WTC11 (cell line): ENCODE data around the gene DNAAF5.

Source experiments
- ZNF317 ChIP-seq: sonication (generic); formaldehyde crosslinking; IDR thresholded peaks from 2 replicates; pipeline ENCODE4 v1.8.1; 2023; ENCODE audit warnings: low read depth, mild to moderate bottlenecking, moderate library complexity, missing genetic modification reagents, borderline replicate concordance
- TF ChIP-seq, protein P1 (sequence below): fragments of 200-600 bp; IDR thresholded peaks from 2 replicates; pipeline ENCODE4 v1.8.0; 2022; ENCODE audit warnings: antibody characterized with exemption

DNA sequence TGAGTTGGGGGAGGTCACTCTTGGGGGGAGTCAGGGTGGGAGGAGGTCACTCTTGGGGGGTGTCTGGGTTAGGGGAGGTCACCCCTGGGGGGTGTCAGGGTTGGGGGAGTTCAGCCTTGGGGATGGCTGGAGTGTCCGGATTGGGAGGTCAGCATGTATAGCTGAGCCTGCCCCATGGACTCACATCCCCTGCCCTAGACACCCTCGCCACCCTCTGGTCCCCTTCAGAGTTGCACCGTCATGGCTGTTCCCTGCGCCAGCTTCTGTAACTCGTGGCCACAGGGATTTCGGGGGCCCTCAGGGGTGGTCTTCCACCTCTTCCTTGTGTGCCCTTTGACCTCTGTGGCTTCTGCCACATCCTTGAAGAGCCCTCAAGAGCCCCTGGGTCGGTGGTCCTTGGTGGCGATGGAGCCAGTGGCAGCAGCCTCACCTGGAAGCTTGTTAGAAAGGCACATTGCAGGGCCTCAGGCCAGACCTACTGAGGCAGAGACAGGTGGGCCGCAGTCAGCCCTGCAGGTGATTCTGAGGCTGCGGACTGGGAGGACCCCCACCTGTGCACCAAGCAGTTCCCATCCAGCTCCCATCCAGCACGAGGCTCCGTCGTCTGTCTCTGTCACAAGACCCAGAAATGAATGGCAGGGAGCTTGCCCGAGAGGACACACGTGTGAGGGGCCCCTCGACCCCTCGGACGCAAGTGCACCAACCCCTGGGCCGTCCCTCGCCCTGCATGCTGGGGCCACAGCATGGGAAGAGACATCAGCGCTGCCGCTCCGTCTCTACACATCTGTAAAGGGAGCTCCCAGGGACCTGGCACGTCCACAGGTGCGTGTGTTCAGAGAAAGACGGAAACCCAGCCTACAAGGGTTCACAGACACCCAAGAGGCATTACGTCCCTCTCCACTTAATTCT is 61.1 kb downstream of the DNAAF5 start:
- TF ChIP-seq ZNF317 (CRISPR knock-in tag): no peak
- TF ChIP-seq, protein P1, sequence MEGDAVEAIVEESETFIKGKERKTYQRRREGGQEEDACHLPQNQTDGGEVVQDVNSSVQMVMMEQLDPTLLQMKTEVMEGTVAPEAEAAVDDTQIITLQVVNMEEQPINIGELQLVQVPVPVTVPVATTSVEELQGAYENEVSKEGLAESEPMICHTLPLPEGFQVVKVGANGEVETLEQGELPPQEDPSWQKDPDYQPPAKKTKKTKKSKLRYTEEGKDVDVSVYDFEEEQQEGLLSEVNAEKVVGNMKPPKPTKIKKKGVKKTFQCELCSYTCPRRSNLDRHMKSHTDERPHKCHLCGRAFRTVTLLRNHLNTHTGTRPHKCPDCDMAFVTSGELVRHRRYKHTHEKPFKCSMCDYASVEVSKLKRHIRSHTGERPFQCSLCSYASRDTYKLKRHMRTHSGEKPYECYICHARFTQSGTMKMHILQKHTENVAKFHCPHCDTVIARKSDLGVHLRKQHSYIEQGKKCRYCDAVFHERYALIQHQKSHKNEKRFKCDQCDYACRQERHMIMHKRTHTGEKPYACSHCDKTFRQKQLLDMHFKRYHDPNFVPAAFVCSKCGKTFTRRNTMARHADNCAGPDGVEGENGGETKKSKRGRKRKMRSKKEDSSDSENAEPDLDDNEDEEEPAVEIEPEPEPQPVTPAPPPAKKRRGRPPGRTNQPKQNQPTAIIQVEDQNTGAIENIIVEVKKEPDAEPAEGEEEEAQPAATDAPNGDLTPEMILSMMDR: no peak
